GM12864 (cell line): ENCODE measurements around the gene APEX1.

ENCODE experiments used
- DNase-seq: peaks from one replicate; pipeline ENCODE4 v3.0.0-alpha.2; 2011; ENCODE audit warnings: low read depth
- H3K4me3 ChIP-seq: 2 replicates; pipeline ENCODE4 v1.5.1; 2011; ENCODE audit warnings: mild to moderate bottlenecking, low read depth, low read length, control low read depth
- CTCF ChIP-seq: IDR thresholded peaks from 2 replicates; pipeline ENCODE4 v1.5.1; 2011; ENCODE audit warnings: low read depth, mild to moderate bottlenecking, moderate library complexity, low read length, control low read depth, inconsistent platforms; ENCODE audit errors: missing control alignments

Gene APEX1

DNA sequence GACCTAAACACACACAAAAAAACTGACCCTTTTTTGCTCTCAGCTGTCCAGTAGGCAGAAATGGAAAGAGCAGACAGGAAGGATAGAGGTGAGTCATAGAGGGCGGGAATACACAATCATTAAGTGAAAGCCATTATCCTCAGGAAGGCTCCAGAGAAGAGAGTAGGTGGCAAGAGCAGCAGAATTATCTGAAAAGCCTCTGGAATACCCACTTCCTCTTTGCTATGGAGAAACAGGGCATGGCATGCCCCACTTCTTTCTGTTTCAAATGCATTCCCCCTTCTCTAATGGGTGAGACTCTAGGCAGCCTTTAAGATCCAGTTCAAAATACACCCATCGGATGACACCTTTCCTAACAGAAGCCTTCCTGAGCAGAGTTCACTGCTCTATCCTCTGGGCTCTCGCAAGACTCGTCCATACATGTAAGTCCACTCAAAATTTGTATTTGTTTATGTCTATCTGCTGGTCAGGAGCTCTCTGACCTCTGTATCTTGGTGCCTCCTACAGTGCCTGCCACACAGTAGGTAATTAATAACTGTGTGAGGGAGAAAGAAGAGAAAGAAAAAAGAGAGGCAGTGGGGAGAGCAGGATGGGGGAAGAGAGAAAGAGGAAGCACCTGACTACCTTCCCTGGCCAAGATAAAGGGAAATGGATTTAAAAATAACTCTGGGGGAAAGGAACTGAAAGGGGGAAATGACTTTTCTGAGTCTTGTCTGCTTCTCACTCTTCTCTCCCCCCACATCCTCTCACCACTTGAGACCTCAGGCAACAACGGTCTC is 27.6 kb upstream of the APEX1 start:
- DNase-seq, result peak; percentile 74
- TF ChIP-seq CTCF, result no peak
- peak overlapping the region; percentile 6; the same call in 1 of the 2 replicates for H3K4me3 ChIP-seq

- DNase-seq, result no peak
- 0 out of 2 replicates have a peak overlapping the region, but pooled peaks have one; percentile 4 for H3K4me3 ChIP-seq
- no peak for TF ChIP-seq CTCF
These were observed 27.0 kb upstream of the APEX1 start for GRCh38 chr14:20428010-20428365.

GRCh38 chr14:20428802-20429201 is 26.2 kb upstream of the APEX1 start:
- no peak for TF ChIP-seq CTCF
- no peak for DNase-seq
- no peak overlapping the region for H3K4me3 ChIP-seq

DNA sequence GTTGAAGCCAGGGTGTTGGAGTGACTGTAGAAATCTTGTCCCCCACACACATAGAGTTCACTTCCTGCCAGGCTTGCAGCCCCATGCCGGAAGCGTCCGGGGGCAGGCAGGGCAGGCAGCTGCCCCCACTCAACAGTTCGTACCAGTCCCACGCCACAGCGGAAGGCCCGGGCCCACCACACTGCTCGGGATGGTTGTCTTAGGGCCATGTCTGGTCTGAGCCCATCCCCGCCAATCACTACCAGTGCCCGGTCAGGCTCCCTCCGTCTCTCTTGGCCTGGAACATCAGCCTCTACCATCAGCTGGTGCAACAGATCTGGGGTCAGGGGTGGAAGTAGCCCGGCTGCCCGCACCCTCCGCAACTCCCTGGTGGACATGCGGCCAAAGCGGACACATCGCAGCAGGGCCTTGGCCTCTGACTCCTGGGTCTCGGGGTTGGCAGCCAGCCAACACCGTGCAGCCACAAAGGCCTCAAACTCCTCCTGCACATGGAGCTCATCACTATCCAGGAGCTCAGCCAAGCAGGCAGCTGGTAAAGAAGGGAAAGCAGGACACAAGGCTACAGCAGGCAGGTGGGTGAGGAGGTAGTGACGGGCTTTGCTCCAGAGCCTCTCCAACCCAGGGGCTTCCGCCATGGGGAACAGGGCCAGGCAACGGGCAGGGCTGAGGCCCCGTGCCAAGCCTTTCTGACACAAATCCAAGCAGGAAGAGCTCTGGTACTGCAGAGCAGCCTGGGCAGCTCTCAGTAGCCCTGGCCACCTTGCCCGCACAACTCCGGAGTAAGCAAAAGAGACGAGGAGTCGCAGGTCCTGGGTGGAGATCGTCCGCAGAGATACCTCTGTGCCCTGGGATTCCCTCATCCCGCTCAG is 25.0 kb upstream of the APEX1 start:
- TF ChIP-seq CTCF, result no peak

GRCh38 chr14:20434701-20435581 is 20.1 kb upstream of the APEX1 start:
- TF ChIP-seq CTCF, result no peak
- DNase-seq, result no peak
- H3K4me3 ChIP-seq, result no peak overlapping the region

More for the DNA sequence above, 25.0 kb upstream of the APEX1 start:
- no peak overlapping the region for H3K4me3 ChIP-seq
- no peak for DNase-seq

GRCh38 chr14:20435582-20436362 is 19.3 kb upstream of the APEX1 start, which contains the start of gene KLHL33:
Gene KLHL33 (minus strand): TSS chr14:20436166. CDS start chr14:20435811, 355 bp downstream.
- no peak for DNase-seq
- no peak within 1 kb of the TSS for H3K4me3 ChIP-seq
- TF ChIP-seq CTCF, result no peak
